K562 (cell line): ENCODE results near the gene HNRNPM. TPM values are rescaled to one million over a fixed set of nuclear protein-coding genes. Genes with fewer than 3 reads are reported as not detected.

Source experiments
- ATAC-seq: fragments of 200-7000 bp; cut with Tn5 transposase; 3 replicates; pipeline ENCODE4 v1.9.1; 2020; ENCODE audit warnings: moderate library complexity
- BruUV-seq: library from RNA; stranded (reverse); fragments of 400-500 nt; replicated peaks from 2 replicates; lab custom pipeline; 2021; lab: Mats Ljungman, UMichigan
- CTCF ChIA-PET: fragments of 300-600 bp; formaldehyde crosslinking; extraction: SDS; loops from one replicate; lab custom pipeline; 2021; ENCODE audit warnings: low intra/inter-chr PET ratio; lab: Yijun Ruan, JAX
- POLR2A ChIA-PET: fragments of 300-600, 350-650 bp; sonication (Branson Sonifier 250); formaldehyde crosslinking; extraction: SDS; loops from one replicate; lab custom pipeline; 2021; ENCODE audit warnings: antibody characterized with exemption, inconsistent platforms; lab: Yijun Ruan, JAX
- DNase-seq, 4 experiments: peaks; one replicate each; pipeline versions ENCODE4 v3.0.0 to v3.0.0-alpha.2; 2011 to 2018; ENCODE audit warnings: low spot score in 3 of 4, mixed read lengths in 3 of 4; ENCODE audit errors: extremely low read depth in 1 of 4
- FAIRE-seq: peaks from 2 replicates; lab custom pipeline; 2011; peaks lifted over from hg19 to GRCh38; lab: Jason Lieb, UNC
- H2AFZ ChIP-seq: 2 replicates; pipeline ENCODE4 v1.6.0; 2011; ENCODE audit warnings: low read depth, low read length, control low read depth, inconsistent platforms
- H3K27ac ChIP-seq: fragments of 200-600 bp; 3 replicates; pipeline ENCODE4 v1.8.0; 2011; ENCODE audit warnings: low read depth, mild to moderate bottlenecking, control low read depth, inconsistent platforms, low read length, moderate library complexity, mixed read lengths; ENCODE audit errors: extremely low read depth
- H3K27me3 ChIP-seq, 2 experiments: fragments of 300-600 bp in 1 of 2; 2 replicates in 1 of 2; 3 replicates in 1 of 2; pipeline versions ENCODE4 v1.6.0 to v1.8.0; 2011; ENCODE audit warnings: inconsistent platforms in 2 of 2, low read length in 2 of 2, mild to moderate bottlenecking in 1 of 2, mixed read lengths in 1 of 2, moderate library complexity in 1 of 2; ENCODE audit not compliant: control insufficient read depth in 2 of 2, insufficient read depth in 2 of 2
- H3K36me3 ChIP-seq: fragments of 300-600 bp; 3 replicates; pipeline ENCODE4 v1.8.0; 2011; ENCODE audit warnings: mild to moderate bottlenecking, low read length, inconsistent platforms; ENCODE audit not compliant: control insufficient read depth, insufficient read depth
- H3K4me1 ChIP-seq, 2 experiments: fragments of 200-600 bp in 1 of 2; replicated peaks in 1 of 2; 2 replicates in 1 of 2; 3 replicates in 1 of 2; pipeline versions ENCODE4 v1.5.1 to v1.8.0; 2011; ENCODE audit warnings: inconsistent platforms in 2 of 2, low read length in 2 of 2, mild to moderate bottlenecking in 1 of 2, mixed read lengths in 1 of 2, moderate library complexity in 1 of 2; ENCODE audit not compliant: control insufficient read depth in 2 of 2, insufficient read depth in 2 of 2
- H3K4me2 ChIP-seq: 2 replicates; pipeline ENCODE4 v1.6.1; 2011; ENCODE audit warnings: low read length, control low read depth, inconsistent platforms, mixed read lengths; ENCODE audit not compliant: insufficient read depth
- H3K4me3 ChIP-seq: fragments of 200-600 bp; sonication (generic), shearing (Covaris generic); 2 replicates; pipeline ENCODE4 v1.5.1; 2016; ENCODE audit warnings: control low read depth, inconsistent platforms
- H3K79me2 ChIP-seq: fragments of 200-600 bp; 3 replicates; pipeline ENCODE4 v1.8.0; 2011; ENCODE audit warnings: low read length, inconsistent platforms; ENCODE audit not compliant: control insufficient read depth, insufficient read depth
- H3K9ac ChIP-seq, 2 experiments: 2 replicates each; pipeline versions ENCODE4 v1.6.0 to v1.6.1; 2011; ENCODE audit warnings: low read depth in 2 of 2, low read length in 2 of 2, control low read depth in 1 of 2, inconsistent platforms in 1 of 2, mild to moderate bottlenecking in 1 of 2, mixed read lengths in 1 of 2; ENCODE audit not compliant: insufficient read depth in 1 of 2
- H3K9me1 ChIP-seq: one replicate; pipeline ENCODE4 v1.6.0; 2011; ENCODE audit warnings: inconsistent platforms, mild to moderate bottlenecking, low read length, moderate library complexity; ENCODE audit not compliant: control insufficient read depth, insufficient read depth
- H3K9me3 ChIP-seq: replicated peaks from 2 replicates; pipeline ENCODE4 v1.5.1; 2011; ENCODE audit warnings: low read depth, low read length, inconsistent platforms; ENCODE audit not compliant: control insufficient read depth, insufficient read depth
- H4K20me1 ChIP-seq: replicated peaks from 2 replicates; pipeline ENCODE4 v1.6.1; 2011; ENCODE audit warnings: low read length, inconsistent platforms, mixed read lengths; ENCODE audit not compliant: control insufficient read depth, insufficient read depth
- CBX1 ChIP-seq: sonication (generic); IDR thresholded peaks from 2 replicates; pipeline ENCODE4 v1.6.1; 2016; ENCODE audit warnings: antibody characterized with exemption, low read depth, mild to moderate bottlenecking
- CCNT2 ChIP-seq: IDR thresholded peaks from 2 replicates; pipeline ENCODE4 v1.6.1; 2011; ENCODE audit warnings: borderline replicate concordance, low read depth, mild to moderate bottlenecking, moderate library complexity, mixed read lengths, low read length; ENCODE audit not compliant: insufficient read length; ENCODE audit errors: extremely low read depth
- CSDE1 ChIP-seq, 2 experiments: fragments of 450-650 bp; IDR thresholded peaks; 2 replicates each; pipeline ENCODE4 v1.6.1; 2016; ENCODE audit warnings: mild to moderate bottlenecking in 1 of 2
- FOS ChIP-seq: IDR thresholded peaks from 3 replicates; pipeline ENCODE4 v1.6.1; 2011; ENCODE audit not compliant: insufficient read length; ENCODE audit errors: extremely low read depth
- GABPA ChIP-seq: fragments of 200-800 bp; sonication (Bioruptor generic); conservative IDR thresholded peaks from 2 replicates; pipeline ENCODE4 v1.6.1; 2016; ENCODE audit warnings: low read depth, missing genetic modification characterization, missing compliant biosample characterization
- GABPB1 ChIP-seq: sonication (generic); formaldehyde crosslinking; IDR thresholded peaks from 2 replicates; pipeline ENCODE4 v1.8.0; 2022; ENCODE audit warnings: mild to moderate bottlenecking, missing genetic modification reagents
- GATAD2B ChIP-seq: fragments of 450-650 bp; IDR thresholded peaks from 2 replicates; pipeline ENCODE4 v1.6.1; 2017; ENCODE audit warnings: mild to moderate bottlenecking, borderline replicate concordance
- JUN ChIP-seq, 2 experiments: sonication (generic) in 1 of 2; formaldehyde crosslinking in 1 of 2; IDR thresholded peaks; 2 replicates each; pipeline versions ENCODE4 v1.6.1 to v1.8.0; 2012 to 2022; ENCODE audit warnings: borderline replicate concordance in 2 of 2, mild to moderate bottlenecking in 2 of 2, improper control_type of control experiment in 1 of 2, low read depth in 1 of 2, low read length in 1 of 2, missing genetic modification reagents in 1 of 2
- MBD2 ChIP-seq: sonication (generic); IDR thresholded peaks from 2 replicates; pipeline ENCODE4 v1.6.1; 2016; ENCODE audit warnings: low read depth, borderline replicate concordance
- MYC ChIP-seq, 2 experiments: fragments of 250-450 bp in 1 of 2; sonication (Bioruptor Pico) in 1 of 2; IDR thresholded peaks; 2 replicates each; pipeline versions ENCODE4 v1.5.1 to v1.6.1; 2012 to 2021; ENCODE audit warnings: low read depth in 2 of 2, borderline replicate concordance in 1 of 2, improper control_type of control experiment in 1 of 2, low read length in 1 of 2, mild to moderate bottlenecking in 1 of 2, moderate library complexity in 1 of 2
- RAD21 ChIP-seq, 2 experiments: fragments of 250-450 bp in 1 of 2; fragments of 450-650 bp in 1 of 2; sonication (Bioruptor Pico) in 1 of 2; formaldehyde crosslinking in 1 of 2; IDR thresholded peaks in 1 of 2; conservative IDR thresholded peaks in 1 of 2; 2 replicates each; pipeline versions ENCODE4 v1.4.0 to v1.8.0; 2020 to 2022; ENCODE audit warnings: mild to moderate bottlenecking in 2 of 2, moderate library complexity in 1 of 2
- RBBP5 ChIP-seq: fragments of 200-600 bp; sonication (generic); IDR thresholded peaks from 2 replicates; pipeline ENCODE4 v1.6.1; 2012; ENCODE audit warnings: borderline replicate concordance, mild to moderate bottlenecking, low read length, control low read depth, inconsistent platforms; ENCODE audit not compliant: insufficient read depth, poor library complexity, severe bottlenecking
- RBM25 ChIP-seq: fragments of 200-400 bp; formaldehyde crosslinking; IDR thresholded peaks from 2 replicates; pipeline ENCODE4 v1.6.1; 2018; ENCODE audit warnings: low read length, low read depth, moderate library complexity; ENCODE audit not compliant: severe bottlenecking
- SMAD4 ChIP-seq: fragments of 250-450 bp; sonication (Bioruptor Pico); conservative IDR thresholded peaks from 2 replicates; pipeline ENCODE4 v1.8.0; 2021; ENCODE audit warnings: inconsistent platforms, mild to moderate bottlenecking, moderate library complexity
- SP2 ChIP-seq: IDR thresholded peaks from 2 replicates; pipeline ENCODE4 v1.6.1; 2011; ENCODE audit warnings: mild to moderate bottlenecking, low read depth, low read length, moderate library complexity; ENCODE audit not compliant: poor library complexity, severe bottlenecking; ENCODE audit errors: extremely low read depth
- ZFX ChIP-seq: sonication (generic); formaldehyde crosslinking; IDR thresholded peaks from 2 replicates; pipeline ENCODE4 v1.8.0; 2022; ENCODE audit warnings: mild to moderate bottlenecking, missing genetic modification reagents, moderate library complexity
- ZNF253 ChIP-seq: fragments of 250-450 bp; sonication (Bioruptor Pico); conservative IDR thresholded peaks from 2 replicates; pipeline ENCODE4 v1.6.1; 2021; ENCODE audit warnings: mild to moderate bottlenecking
- WGBS: fragments of 100-300 bp; shearing (Covaris generic); methylation state at CpG from one replicate; pipeline ENCODE4 v1.1.6; 2016; ENCODE audit warnings: low coverage, mixed read lengths; ENCODE audit not compliant: insufficient coverage; ENCODE audit errors: missing lambda C conversion rate; 5-methylcytosine and 5-hydroxymethylcytosine counted together
- in situ Hi-C: fragments of 300-500 bp; cut with MboI; formaldehyde crosslinking; loops from 4 replicates; pipeline ENCODE4 v1.15.0; 2018; ENCODE audit warnings: inconsistent platforms, mixed read lengths
- intact Hi-C: fragments of 100-400 bp; cut with micrococcal nuclease; formaldehyde crosslinking; loops from 2 replicates; pipeline ENCODE4 v1.14.2; 2022
- polyA plus RNA-seq, 8 experiments: library from polyadenylated mRNA; depleted of rRNA in 4 of 8; stranded (reverse) in 5 of 8; unstranded in 3 of 8; fragments of >200 nt; fragmentation: Nextera tagmentation in 2 of 8; fragmentation: Illumina TruSeq in 1 of 8; extraction: Ambion mirVana in 2 of 8; extraction: Trizol in 1 of 8; gene quantifications; 2 replicates each; pipeline versions ENCODE4 v1.2.1 to v1.2.3, GENCODE V29; 2011 to 2014; ENCODE audit warnings: inconsistent platforms in 1 of 8, missing spikeins in 1 of 8
- total RNA-seq, 7 experiments: library from RNA; depleted of rRNA in 6 of 7; stranded (reverse); fragments of >200 nt in 6 of 7; fragmentation: Illumina TruSeq in 2 of 7; extraction: Trizol in 2 of 7; gene quantifications; 2 replicates each; pipeline versions ENCODE4 v1.2.1 to v1.2.3, GENCODE V29; 2011 to 2021; ENCODE audit warnings: low replicate concordance in 1 of 7

The HNRNPM gene
- total and polyA plus RNA-seq, 9 of the 15 experiments (the other 6 are each of a cell fraction or from before 2014, with no cell fraction given), result 11.1 to 340 (median 195) TPM

DNA sequence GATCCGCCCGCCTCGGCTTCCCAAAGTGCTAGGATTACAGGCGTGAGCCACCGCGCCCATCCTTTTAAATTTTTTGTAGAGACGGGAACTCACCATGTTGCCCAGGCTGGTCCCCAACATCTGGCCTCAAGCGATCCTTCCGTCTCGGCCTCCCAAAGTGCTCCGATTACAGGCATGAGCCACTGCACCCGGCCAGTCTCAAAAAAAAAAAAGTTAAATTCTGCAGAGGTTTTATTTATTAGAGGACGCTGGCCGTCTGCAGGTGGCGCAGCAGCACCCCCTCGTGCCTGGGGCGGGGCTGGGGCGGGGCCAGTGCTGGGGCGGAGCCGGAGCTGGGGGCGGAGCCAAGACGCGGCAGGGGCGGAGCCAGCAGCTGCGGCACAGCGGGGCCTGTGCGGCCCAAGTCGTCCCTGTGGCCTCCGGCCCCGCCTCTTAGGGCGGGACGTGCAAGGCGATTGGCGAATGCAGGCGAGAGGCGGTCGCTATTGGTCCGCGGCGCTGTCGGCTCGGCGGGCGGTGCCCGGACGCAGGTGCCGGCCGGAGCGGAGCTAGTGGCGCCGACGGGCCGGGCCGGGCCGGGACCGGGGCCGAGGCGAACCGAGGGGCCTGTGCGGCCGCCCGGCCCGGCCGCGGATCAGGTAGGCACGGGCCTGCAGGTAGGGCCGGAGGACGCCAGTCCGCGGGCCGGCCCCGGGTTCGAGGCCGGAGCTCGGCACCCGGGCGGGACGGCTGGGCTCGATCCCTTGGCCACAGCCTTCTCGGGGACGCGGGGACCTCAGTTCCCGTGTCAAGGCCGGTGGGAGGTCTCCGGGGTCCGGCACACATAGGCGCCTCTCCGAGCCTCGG is 31.8 kb upstream of the HNRNPM start, which contains the start of gene MARCHF2:
Gene MARCHF2 (plus strand): TSS at position 523 of the 846 bp plus-strand sequence. CDS start 8,536 bp downstream, outside the sequence.
- FAIRE-seq (peak; percentile 93), ATAC-seq (peak; percentile 99), DNase-seq (peak; percentile 97 to 99 (median 98))
- in situ Hi-C loops, result no loop called here
- intact Hi-C loops, result loop anchor here (5.0 to 10.0 kb wide), 2 partner anchors 99 to 162 kb away; partner anchors contain the start of genes MYO1F and ZNF414
- H3K4me3 ChIP-seq, result peak within 1 kb of the TSS; percentile 53
- no peak within 1 kb of the TSS for H3K27ac ChIP-seq
- BruUV-seq, result no TSS peak
- peaks cover 22 to 39% of the 10 kb centered on the region in 2 experiments; a peak in 4 of 5 replicates for H3K4me1 ChIP-seq
- no peaks in the 10 kb centered on the region for H3K79me2 ChIP-seq
- 6% methylated on average over 46 of the region's 89 CpGs for WGBS
- no peaks in the 10 kb centered on the region for H3K36me3 ChIP-seq
- H3K9ac ChIP-seq, result peak within 1 kb of the TSS; percentile 37 to 92; a peak in 3 of 4 replicates
- no peaks in the 10 kb centered on the region for H3K27me3 ChIP-seq
- no peaks in the 10 kb centered on the region for H3K9me1 ChIP-seq
- H3K9me3 ChIP-seq, result no peaks in the 10 kb centered on the region
- H2AFZ ChIP-seq, result peak within 1 kb of the TSS; percentile 87
- H4K20me1 ChIP-seq, result no peaks in the 10 kb centered on the region
- H3K4me2 ChIP-seq, result peak within 1 kb of the TSS; percentile 71
- ChIA-PET POLR2A (interaction anchor here (0.6 to 1.4 kb wide), 9 partner anchors 11 to 93 kb away, joined by 3 to 5 read pairs (median 3); partner anchors contain the start of genes HNRNPM and RAB11B), CTCF (interaction anchor here (1.0 kb wide), 1 partner anchor 168 kb away, joined by 3 read pairs; no protein-coding TSS in a partner anchor)
- peak; percentile 42; the same call in 1 of the 2 replicates for TF ChIP-seq MYC (IDR thresholded peaks at IDR 0.05; ENCODE audit: low read depth, low read length)
- TF ChIP-seq MYC (CRISPR knock-in tag; IDR thresholded peaks at IDR 0.05; ENCODE audit: borderline replicate concordance, low read depth), result no peak
- TF ChIP-seq SMAD4 (CRISPR knock-in tag), result peak; percentile 45
- TF ChIP-seq CSDE1 (IDR thresholded peaks at IDR 0.05), result no peak
- peak; percentile 94 for TF ChIP-seq MBD2
- peak; percentile 69 for TF ChIP-seq CCNT2
- no peak; the same call in 1 of the 2 replicates for TF ChIP-seq GABPB1 (CRISPR knock-in tag)
- TF ChIP-seq JUN (IDR thresholded peaks at IDR 0.05; ENCODE audit: borderline replicate concordance, low read depth, low read length), result 0 out of 2 replicates have a peak, but pooled peaks have one; percentile 22
- no peak for TF ChIP-seq JUN (CRISPR knock-in tag; IDR thresholded peaks at IDR 0.05; ENCODE audit: borderline replicate concordance)
- TF ChIP-seq ZFX (CRISPR knock-in tag), result peak; percentile 56
- TF ChIP-seq SP2, result peak; percentile 87
- peak; percentile 45; the same call in 1 of the 2 replicates for TF ChIP-seq GABPA
- TF ChIP-seq GATAD2B, result peak; percentile 76
- peak; percentile 97 for TF ChIP-seq FOS
- no peak for TF ChIP-seq ZNF253 (CRISPR knock-in tag)
- 0 out of 2 replicates have a peak, but pooled peaks have one; percentile 20 for TF ChIP-seq CBX1
- peak; percentile 52 to 58 for TF ChIP-seq RAD21 (CRISPR knock-in tag; conservative IDR thresholded peaks at IDR 0.05 in 1 of 2, IDR thresholded peaks at IDR 0.05 in 1 of 2)
- TF ChIP-seq RBM25, result peak; percentile 100
- peak; percentile 79 for TF ChIP-seq RBBP5
